AG04450 (cell line): ENCODE results near the gene ADCY5. TPM values are rescaled to one million over a fixed set of nuclear protein-coding genes. Genes with fewer than 3 reads are reported as not detected.

ENCODE experiments used
- CTCF ChIA-PET: fragments of 300-600, 350-600 bp; formaldehyde crosslinking; extraction: SDS; loops from one replicate; lab custom pipeline; 2022; ENCODE audit warnings: antibody characterized with exemption, inconsistent platforms; lab: Charles Lee
- POLR2A ChIA-PET: fragments of 350-600 bp; formaldehyde crosslinking; extraction: SDS; loops from one replicate; lab custom pipeline; 2021; ENCODE audit warnings: antibody characterized with exemption, inconsistent platforms; lab: Yijun Ruan, JAX
- DNase-seq: peaks from one replicate; pipeline ENCODE4 v3.0.0-alpha.2; 2011; ENCODE audit warnings: low read depth, low spot score
- H3K27ac ChIP-seq: one replicate; pipeline ENCODE4 v1.5.1; 2012; ENCODE audit warnings: low read depth, low read length, control low read depth
- H3K27me3 ChIP-seq: one replicate; pipeline ENCODE4 v1.6.0; 2012; ENCODE audit warnings: low read length; ENCODE audit not compliant: control insufficient read depth, insufficient read depth
- H3K4me3 ChIP-seq: 2 replicates; pipeline ENCODE4 v1.5.1; 2011; ENCODE audit warnings: mild to moderate bottlenecking, low read depth, low read length, control low read depth
- H3K9me3 ChIP-seq: 2 replicates; pipeline ENCODE4 v1.5.1; 2012; ENCODE audit warnings: low read length; ENCODE audit not compliant: control insufficient read depth, insufficient read depth
- CTCF ChIP-seq: IDR thresholded peaks from 2 replicates; pipeline ENCODE4 v1.5.1; 2011; ENCODE audit warnings: low read depth, low read length, control low read depth, inconsistent platforms
- polyA plus RNA-seq: library from polyadenylated mRNA; depleted of rRNA; stranded (reverse); fragments of >200 nt; gene quantifications from 2 replicates; pipeline ENCODE4 v1.2.3, GENCODE V29; 2011

ADCY5 gene
- polyA plus RNA-seq, 1 experiment: 0.20 TPM

GRCh38 chr3:123388042-123388441, 60.8 kb downstream of the ADCY5 start:
- H3K9me3 ChIP-seq: no peaks in the 10 kb centered on the region; the same call in 1 of the 2 replicates
- no peak for DNase-seq
- H3K27ac ChIP-seq: no peak overlapping the region
- H3K27me3 ChIP-seq: peaks cover 34% of the 10 kb centered on the region
- TF ChIP-seq CTCF: no peak
- ChIA-PET POLR2A (no interaction called here), CTCF (no interaction called here)
- H3K4me3 ChIP-seq: no peak overlapping the region

GRCh38 chr3:123387532-123387931, 61.4 kb downstream of the ADCY5 start:
- Histone ChIP-seq H3K27me3 (peaks cover 29% of the 10 kb centered on the region), H3K27ac (no peak overlapping the region), H3K9me3 (no peaks in the 10 kb centered on the region; the same call in 1 of the 2 replicates), H3K4me3 (no peak overlapping the region)
- TF ChIP-seq CTCF: no peak
- no peak for DNase-seq
- ChIA-PET POLR2A (no interaction called here), CTCF (no interaction called here)

GRCh38 chr3:123386477-123387040, 62.3 kb downstream of the ADCY5 start:
- DNase-seq: no peak

GRCh38 chr3:123385981-123386380, 62.9 kb downstream of the ADCY5 start:
- no peak overlapping the region for H3K4me3 ChIP-seq
- TF ChIP-seq CTCF: no peak
- DNase-seq: no peak
- no peak overlapping the region for H3K27ac ChIP-seq
- POLR2A ChIA-PET: no interaction called here
- CTCF ChIA-PET: no interaction called here
- H3K27me3 ChIP-seq: peaks cover 22% of the 10 kb centered on the region
- H3K9me3 ChIP-seq: no peaks in the 10 kb centered on the region; the same call in 1 of the 2 replicates

More at GRCh38 chr3:123386477-123387040, 62.3 kb downstream of the ADCY5 start:
- Histone ChIP-seq H3K27me3 (peaks cover 26% of the 10 kb centered on the region), H3K27ac (no peak overlapping the region), H3K9me3 (no peaks in the 10 kb centered on the region; the same call in 1 of the 2 replicates), H3K4me3 (no peak overlapping the region)
- POLR2A ChIA-PET: no interaction called here
- CTCF ChIA-PET: no interaction called here
- no peak for TF ChIP-seq CTCF

GRCh38 chr3:123385499-123385898, 63.4 kb downstream of the ADCY5 start:
- Histone ChIP-seq H3K27ac (no peak overlapping the region), H3K4me3 (no peak overlapping the region), H3K9me3 (no peaks in the 10 kb centered on the region; the same call in 1 of the 2 replicates), H3K27me3 (peaks cover 18% of the 10 kb centered on the region)
- no peak for TF ChIP-seq CTCF
- ChIA-PET POLR2A (no interaction called here), CTCF (no interaction called here)
- no peak for DNase-seq
